SH-SY5Y (cell line): Measurements from ENCODE around the gene GMDS.

ENCODE experiments used
- GATA2 ChIP-seq: IDR thresholded peaks from 2 replicates; pipeline ENCODE4 v1.6.1; 2011; ENCODE audit warnings: mild to moderate bottlenecking, low read depth, low read length
- GATA3 ChIP-seq: IDR thresholded peaks from 2 replicates; pipeline ENCODE4 v1.6.1; 2011; ENCODE audit warnings: low read depth, mild to moderate bottlenecking, low read length, moderate library complexity

DNA sequence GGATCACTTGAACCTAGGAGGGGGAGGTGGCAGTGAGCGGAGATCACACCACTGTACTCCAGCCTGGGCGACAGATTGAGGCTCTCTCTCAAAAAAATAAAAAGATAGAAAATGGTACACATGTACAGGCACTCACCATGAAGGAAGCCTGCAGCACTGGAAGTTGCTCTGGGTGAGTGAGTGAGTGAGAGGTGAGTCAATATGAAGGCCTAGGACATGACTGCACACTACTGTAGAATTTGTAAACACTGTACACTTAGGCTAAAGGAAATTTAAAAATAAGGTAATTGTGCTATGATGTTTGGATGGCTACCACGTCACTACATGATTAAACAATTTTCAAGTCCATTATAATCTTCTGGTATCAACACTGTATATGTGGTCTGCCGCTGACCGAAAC, 419.5 kb downstream of the GMDS start:
- TF ChIP-seq GATA2 (no peak), GATA3 (no peak)
